Activated CD4-positive, alpha-beta T cell treated with anti-CD3 and anti-CD28 coated beads, Interleukin-2, Interleukin-6, amounts not matched to agents 100 ng/mL and 50 ng/mL, durations not matched to agents 16 hours and 8 hours (primary cell): ENCODE results near the gene MXI1.
"Not testable (repeated sequence)": the region's sequence is repeated elsewhere in the genome, so short reads cannot be mapped to it uniquely, and the experiment has no call there.

Source experiments
- DNase-seq: peaks from one replicate; pipeline ENCODE4 v3.0.0-alpha.2; 2020

Gene MXI1

DNA sequence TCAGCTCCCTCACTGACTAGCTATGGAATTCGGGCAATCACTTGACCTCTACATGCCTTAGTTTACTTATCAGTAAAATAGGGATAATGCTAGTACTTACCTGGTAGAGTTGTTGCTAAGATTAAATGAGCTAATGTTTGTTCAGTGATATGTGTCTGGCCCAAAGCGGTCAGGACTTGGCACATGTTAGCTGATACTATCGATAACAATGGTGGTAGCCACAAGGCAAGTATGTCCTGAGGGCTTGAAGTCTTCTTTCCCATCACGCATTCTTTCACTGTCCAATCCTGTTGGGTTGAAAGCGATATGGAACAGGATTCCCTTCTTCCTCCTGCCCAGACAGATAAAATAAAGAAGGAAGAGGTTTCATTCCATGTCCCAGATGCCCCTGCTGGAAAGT, 25.5 kb upstream of the MXI1 start:
- DNase-seq = no peak

DNA sequence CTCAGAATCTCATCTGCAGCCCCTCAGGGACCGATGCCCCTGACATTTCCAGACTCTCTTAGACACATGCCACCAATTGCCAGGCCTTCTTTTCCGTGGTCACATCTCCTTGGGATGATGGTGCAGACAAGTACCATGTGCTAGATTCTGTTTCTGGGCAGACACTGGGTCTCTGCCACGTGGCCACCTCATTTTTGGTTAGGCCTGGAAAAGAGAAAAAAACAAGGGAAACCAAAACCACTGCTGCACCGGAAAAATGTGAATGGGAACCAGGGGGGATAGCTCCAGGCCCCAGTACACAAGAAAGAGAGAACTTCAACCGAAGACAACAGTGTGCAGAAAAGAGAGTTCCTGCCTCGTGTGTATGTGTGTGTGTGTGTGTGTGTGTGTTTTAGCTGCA, 23.0 kb upstream of the MXI1 start:
- no peak for DNase-seq

DNA sequence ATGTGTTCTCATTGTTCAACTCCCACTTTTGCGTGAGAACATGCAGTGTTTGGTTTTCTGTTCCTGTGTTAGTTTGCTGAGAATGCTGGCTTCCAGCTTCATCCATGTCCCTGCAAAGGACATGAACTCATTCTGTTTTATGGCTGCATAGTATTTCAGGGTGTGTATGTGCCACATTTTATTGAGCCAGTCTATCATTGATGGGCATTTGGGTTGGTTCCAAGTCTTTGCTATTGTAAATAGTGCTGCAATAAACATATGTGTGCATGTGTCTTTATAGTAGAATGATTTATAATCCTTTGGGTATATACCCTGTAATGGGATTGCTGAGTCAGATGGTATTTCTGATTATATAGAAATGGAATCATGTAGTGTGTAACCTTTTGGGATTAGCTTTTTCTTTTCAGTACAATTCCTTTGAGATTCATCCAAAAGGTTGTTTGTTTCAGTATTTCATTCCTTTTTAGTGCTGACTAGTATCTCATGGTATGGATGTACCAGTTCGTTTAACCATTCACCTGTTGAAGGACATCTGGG, 21.7 kb upstream of the MXI1 start:
- not testable (repeated sequence) for DNase-seq

DNA sequence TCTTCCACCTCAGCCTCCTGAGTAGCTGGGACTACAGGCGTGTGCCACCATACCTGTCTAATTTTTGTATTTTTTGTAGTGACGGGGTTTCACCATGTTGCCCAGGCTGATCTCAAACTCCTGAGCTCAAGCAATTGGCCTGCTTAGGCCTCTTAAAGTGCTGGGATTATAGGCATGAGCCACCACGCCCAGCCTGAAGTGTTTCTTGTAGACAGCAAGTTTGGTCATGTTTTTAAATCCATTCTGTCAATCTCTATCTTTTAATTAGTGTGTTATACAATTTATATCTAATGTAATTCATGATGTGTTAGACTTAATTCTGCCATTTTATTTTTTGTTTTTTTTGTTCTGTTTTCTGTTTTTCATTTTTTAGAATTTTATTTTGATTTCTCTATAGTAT, 17.2 kb upstream of the MXI1 start:
- no peak for DNase-seq

DNA sequence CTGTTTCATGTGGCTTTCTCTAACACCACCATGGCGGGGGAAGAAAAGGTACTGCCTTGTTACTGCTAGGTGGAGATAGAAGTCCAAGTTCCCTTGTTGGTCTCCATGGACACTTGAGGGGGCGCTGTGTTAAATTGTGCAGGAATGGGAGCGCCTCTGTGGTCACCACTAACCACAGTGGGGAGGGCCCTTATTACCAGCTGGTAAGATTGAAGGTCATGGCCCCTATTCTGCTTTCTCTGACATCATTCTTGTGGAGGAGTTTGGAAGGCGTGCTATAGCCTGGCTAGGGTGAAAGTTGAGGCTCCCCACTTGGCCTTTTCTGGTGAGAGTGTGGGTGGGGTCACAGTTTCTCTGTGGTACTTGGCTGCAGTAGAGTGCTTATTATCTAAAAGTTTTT, 14.9 kb upstream of the MXI1 start:
- no peak for DNase-seq

DNA sequence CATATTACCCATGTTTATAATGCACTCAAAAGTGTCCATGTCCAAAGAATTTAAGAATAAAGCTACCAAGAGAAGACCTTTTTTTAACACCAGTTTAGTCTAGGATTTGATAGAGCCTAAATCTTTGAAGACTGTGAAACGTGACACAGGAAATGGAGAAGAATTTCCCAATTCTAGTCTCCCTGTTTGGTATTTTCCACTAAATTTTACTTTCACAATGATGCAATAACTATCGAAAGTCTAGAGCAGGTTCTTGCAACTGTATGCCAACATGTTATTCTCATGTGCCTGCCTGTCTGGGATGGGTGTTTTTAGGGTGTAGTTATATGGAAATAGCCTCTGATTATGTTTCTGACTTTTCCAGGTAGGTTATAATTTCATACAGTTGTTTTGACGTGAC, 6.9 kb upstream of the MXI1 start:
- no peak for DNase-seq

DNA sequence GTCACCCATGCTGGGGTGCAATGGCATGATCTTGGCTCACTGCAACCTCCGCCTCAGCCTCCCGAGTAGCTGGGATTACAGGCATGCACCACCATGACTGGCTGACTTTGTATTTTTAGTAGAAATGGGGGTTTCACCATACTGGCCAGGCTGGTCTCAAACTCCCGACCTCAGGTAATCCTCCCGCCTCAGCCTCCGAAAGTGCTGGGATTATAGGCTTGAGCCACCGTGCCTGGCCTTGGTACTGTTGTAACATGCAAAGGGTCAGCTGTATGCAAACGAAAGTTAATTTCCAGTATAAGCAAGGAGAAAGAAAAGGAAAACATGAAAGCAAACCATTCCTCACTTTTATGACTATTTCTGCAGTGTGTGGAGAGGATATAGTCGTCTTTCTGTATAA, 6.4 kb upstream of the MXI1 start:
- not testable (repeated sequence) for DNase-seq

DNA sequence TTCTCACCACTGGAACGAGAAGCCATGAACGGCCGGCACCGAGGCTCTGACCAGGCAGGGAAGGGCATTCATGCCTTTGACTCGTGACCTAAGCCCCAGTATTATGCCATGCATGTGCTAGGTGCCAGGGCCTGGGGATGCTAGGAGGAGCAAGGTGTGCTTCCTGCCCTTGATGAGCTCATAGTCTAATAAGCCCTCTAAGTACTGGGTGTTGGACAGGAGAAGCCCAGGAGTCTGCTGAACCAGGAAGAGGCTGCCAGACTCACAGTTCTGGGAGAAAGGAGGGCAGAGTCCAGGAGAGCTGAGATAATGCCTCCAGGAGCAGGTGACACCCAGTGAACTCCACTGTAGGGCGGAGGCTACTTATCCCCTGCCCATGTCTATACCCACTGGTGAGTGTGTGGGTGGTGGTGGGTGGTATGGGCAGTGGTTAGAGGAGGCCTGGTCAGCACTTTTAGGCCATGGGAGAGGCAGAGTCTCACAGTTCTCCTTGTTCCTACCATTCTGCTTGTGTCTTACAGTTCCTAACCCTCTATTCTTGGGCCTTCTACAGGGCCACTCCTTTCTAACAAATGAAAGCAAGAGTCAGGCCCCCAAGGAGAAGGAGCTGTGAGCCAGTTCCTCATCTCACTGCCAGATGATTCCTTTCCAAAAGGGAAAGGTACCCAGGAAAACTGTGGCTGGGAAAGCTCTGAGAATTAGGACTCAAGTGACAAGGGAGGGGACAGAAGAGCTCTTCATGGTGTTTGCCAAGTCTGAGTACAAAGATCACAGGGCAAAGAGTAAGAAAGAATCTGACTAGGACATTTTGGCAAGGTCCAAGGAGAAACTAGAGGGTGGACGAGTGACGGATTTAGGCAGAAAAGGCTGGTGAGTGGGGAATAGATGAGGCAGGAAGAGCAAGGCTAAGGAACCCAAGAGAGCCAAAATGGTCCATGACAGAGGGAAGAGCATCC, 3.6 kb upstream of the MXI1 start:
- no peak for DNase-seq

DNA sequence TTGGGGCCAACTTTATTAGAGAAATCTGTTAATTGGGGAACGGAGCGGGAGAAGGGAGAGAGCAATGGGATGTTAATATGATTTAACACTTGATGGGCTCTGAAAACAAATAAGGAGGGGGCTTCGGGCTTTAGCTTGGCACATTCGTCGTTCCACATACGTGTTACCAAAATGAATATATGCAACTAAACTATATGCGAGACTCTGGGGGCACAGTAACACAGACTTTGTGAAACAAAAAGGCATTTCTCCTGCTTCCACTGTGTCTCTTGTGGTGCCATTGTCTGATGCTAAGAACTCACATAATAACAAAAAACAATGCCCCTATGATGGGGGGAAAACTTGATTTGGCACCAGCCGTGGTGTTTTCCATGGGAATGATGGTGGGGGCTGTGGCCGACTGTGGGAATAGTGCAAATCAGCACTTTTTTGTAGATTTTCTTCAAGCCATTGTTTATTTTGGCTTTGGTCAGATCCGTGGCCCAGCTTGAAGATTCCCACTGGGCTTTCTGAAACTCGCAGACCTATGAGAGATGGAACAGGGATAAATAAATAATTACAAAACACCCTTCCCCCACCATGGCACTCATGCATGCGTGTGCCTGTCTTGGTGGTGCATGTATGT, 2.2 kb upstream of the MXI1 start:
- no peak for DNase-seq

DNA sequence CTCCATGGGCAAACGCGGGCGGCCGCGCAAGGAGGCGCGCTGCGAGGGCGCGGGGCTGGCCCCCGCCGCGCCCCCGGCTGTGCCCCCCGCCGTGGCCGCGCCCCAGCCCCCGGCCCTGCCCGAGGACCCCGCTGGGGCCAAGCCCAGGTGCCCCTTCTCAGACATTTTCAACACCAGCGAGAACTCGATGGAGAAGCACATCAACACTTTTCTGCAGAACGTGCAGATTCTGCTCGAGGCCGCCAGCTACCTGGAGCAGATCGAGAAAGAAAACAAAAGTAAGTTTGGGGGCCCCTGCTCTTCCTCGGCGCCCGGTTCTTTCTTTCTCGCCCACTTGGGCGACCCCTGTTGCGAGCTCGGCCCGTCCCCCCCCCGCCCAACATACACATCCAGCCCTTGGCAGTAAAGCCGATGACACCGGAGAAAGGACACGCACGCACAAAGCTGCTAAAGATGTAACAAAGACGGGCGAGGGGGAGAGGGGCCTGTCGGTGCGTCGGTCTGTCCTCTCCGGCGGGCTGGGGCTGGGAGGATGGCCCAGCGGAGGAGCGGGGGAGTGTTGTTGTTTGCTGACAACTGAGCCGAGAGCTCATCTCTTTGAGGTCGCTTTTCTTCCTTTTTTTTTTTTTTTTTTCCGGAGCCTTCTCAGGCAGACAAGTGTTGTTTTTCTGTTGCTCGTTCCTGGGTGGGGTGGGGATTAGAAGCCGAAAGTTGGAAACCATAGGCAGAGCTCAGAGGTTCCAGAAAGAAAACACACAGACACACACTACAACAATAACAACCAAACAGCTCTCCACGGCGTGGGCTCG, 604 bp downstream of the MXI1 start:
- DNase-seq = peak; percentile 53

DNA sequence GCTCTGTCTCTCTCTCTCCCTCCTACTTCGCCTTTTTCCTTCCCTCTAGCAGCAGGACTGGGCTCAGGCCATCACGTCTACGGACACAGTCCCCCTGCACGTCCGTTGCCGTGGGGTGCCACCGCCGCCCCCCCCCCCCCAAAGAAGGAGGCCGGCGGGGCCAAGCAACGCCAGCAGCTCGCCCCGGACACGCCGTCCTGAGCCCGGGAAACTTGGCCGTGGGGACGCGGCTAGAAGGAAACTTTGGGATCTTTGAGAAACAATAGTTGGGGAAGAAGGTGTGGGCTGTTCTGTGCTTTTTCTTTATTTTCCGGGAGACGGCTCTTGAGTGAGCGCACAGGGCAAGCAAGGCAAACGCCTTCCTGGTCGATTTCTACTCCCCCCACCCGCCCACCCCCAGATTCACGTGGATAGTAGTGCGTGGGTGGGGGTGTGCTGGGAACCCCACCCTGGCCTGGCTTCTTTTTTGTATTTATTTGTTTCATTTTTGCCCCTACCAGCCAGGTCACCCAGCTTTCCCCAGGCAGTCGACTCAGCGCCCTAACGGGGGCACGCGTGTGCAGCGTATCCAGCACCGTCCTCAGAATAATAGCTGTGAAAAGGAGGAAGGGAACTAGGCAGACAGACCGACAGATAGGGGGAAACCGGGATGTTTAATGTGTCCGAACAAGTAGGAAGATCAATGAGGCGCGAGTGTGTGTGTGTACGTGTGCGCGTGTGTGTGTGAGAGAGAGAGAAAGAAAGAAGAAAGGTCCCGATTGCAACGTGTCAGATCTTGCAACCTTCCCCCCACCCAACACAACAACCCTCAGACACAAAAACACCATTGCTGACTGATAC, 1.4 kb downstream of the MXI1 start:
- peak; percentile 30 for DNase-seq

DNA sequence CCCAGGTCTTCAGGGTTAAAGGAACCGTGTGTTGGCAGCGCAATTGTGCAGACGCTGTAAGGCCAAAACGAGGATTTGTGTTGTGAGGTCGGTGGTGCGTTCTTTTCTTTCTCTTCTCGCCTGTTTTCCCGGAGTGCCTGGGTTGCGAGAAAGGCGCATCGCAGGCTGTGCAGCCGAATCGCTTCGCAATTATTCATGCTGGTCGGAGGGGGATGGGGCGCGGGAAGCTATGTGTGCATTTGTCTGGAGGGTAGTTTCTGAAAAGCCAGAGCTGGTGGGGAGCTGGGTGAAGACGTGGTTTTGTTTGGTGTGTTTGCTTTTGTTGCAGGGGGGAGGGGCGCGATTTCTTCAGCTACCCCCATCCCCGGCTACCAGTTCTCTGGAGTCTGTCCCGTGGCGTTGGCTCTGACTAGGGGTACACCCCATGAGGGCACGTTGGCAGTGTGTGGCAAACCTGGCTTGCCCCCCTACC, 2.1 kb downstream of the MXI1 start:
- peak; percentile 69 for DNase-seq

DNA sequence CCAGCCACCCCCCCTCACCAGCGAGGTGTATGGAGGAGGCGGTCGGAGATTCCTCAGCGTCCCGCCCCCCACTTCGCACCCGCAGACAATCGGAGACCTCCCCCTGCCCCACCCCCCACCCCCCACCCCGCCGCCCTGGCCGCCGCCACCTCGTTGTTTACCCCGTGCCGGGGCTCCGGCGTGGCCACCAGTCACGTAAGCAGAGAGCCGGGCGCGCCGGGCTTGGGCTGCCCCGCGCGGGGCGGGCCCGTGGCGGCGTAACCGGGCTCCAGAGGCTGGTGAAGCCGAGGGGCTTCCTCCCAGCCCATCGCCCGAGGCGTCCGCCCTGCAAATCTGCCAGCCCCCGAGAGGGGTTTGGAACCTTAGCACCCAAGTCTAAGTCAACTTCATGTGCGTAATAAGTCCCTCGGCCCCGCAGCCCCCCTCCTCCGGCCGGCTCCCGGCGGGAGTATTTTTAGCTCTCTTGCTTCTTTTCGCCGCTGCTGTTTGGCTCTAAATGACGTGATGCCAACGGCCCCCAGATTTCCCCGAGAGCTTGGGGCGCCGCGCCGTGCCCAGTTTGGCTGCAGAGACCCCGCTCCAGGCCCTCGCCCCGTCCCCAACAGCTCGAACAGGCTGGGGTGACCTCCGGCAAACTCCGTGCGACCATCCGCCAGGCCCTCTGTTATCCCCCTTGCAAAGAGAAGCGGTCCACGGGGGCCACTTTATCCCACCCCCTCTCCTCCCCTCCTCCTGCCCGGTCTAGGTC, 2.7 kb downstream of the MXI1 start:
- DNase-seq = peak; percentile 53

DNA sequence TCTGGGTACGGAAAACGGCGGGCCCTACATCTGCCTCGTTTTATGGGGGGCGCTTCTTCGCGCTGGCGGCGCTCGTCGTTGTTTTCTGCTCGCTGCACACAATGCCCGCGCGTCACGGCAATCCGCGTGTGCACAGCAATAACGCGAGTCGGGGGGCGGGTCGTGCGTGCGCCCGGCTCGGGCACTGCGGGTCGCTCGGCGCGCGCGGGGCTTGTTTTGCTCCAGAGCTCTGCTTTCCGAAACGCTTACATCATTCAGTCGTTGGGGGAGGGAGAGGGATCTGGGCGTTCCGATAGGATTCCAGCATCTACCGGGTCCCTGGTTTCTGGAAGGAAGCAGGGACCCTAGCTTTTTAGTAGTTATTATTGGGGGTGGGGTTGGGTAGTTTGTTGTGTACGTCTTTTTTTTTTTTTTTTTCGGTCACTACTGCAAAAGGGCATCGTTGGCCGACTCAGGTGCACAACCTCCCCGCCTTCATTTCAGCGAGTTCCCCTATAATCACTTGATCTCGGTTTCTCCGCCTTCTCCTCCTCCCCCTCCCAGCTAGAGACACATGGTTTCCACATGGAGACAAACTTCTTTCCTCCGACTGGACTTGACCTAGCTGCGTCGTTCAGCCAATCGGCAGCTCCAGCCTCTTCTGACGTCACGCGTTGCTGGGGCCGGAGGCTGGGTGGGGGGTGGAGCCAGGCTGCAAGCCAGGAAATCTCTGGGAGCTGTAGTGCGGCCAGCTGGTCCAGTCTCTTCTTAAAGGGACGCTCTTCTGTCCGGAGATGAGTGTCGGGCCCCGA, 3.5 kb downstream of the MXI1 start:
- DNase-seq = peak; percentile 97

DNA sequence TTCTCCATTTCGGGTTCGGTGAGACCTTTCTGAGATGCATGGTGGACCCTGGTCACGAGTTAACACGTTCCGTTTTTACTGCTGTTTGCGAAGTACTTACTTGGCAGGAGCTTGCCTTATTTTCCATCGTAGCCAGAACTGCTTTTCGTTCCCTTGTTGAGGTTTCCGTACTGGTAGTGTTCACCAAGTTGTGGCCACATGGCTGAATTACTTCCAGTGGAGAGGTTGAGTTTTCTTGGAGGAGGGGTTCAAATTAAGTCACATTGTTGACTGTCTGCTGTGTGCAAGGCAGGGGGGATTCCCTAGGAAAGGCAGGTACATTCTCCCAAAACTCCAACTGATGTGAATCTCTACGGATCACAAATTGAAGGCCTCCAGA, 4.0 kb downstream of the MXI1 start:
- no peak for DNase-seq

DNA sequence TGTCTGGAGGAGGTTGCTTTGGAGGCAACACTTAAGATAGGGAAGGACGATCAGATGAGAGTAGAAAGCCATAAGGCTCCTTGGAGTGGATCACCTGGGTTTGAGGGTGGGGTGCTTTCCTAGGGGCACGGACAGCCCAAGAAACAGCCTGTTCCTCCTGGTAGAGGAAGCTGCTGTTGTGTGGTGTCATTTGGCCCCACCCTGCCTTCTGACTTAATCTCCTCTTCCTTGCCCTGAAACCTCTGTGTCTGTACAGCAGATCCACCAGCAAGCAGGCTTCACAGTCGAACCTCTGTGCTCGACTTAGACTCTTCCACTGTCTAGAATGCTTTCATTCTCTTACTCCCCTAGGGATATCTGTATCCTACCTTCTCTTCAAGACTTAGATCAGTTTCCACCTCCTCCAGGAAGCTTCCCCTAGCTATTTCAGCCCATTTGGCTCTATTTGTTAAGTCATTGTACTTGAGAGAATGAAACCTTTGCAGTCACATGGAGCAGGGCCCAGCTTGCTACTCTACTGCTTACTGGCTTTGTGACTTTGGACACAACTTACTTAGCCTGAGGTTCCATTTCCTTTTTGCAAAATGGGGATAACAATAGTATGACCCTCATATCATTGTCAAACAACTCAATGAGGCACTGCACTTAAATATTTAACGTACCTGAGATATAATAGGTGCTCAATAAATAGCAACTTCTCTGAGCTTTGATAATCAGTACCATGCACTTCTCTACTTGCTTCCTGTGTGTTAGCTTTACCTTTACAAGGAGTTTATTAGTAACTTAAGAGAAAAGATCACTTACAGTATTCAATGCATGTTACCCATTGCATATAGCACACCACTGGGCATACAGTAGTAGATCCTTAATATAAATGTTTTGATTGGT, 5.0 kb downstream of the MXI1 start:
- DNase-seq = peak; percentile 52

DNA sequence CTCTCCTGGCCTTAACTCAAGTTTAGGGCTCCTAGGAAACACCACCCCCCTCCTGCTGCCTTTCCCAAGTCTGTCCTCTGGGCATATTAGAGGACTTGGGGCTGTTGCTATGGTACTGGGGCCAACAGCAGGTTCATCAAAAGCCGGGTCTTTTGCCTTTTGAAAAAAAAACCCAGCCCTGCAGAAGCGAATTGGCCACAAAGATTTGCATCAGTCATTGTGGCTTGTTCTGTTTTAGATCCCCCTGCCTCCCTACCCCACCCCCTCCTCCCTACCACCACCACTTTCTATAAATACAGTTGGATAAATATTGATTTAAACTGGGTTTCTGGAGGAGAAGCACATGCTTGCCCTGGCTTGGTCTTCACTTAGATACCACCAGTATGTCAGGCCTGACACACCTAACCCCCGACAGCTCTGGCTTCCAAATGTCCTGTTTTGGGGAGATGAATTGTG, 7.0 kb downstream of the MXI1 start:
- no peak for DNase-seq

DNA sequence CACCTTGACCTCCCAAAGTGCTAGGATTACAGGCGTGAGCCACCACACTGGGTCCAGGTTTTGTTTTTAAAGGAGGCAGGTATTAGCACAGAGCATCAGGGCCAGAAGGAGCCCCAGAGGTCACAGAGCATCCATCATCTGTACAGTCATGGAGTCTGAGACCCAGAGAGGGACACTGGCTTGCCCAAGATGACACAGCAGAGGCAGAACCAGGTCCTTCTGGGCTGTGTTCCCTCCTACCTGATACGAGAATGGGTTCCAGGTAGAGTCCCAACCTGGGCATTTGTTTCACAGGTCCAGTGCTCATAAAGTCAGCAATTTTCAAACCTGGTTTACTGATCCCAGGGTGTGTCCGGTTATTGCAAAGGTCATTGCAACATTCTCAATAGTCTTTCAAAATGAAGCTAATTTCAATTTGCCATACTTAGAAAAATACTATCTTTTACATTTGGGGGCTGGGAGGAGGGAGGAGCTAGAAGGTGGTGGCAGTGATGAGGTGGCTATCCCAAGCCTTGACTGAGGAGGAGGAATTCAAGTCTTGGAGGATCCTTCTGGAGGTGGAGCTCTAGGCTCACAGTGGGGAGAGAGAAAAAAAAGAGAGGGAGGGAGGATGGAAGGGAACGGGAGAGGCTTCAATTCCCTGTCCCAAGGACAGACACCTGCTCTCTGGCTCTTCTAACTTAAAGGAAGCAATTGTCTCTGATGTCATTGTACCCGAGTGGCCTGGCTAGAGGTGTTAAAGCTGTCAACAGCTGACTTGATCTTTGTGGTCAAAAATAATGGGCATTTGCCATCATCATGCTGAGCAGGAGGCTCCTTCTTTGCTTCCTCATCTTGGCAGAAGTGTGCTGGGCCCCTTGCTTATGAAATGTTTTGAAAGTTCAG, 8.1 kb downstream of the MXI1 start:
- no peak for DNase-seq
